ENCODE measurements around the gene CFAP58. TPM values are rescaled to one million over a fixed set of nuclear protein-coding genes. Genes with fewer than 3 reads are reported as not detected.

CFAP58 gene
- total and polyA plus RNA-seq, 2 donors, result 0.19 to 0.34 TPM

DNA sequence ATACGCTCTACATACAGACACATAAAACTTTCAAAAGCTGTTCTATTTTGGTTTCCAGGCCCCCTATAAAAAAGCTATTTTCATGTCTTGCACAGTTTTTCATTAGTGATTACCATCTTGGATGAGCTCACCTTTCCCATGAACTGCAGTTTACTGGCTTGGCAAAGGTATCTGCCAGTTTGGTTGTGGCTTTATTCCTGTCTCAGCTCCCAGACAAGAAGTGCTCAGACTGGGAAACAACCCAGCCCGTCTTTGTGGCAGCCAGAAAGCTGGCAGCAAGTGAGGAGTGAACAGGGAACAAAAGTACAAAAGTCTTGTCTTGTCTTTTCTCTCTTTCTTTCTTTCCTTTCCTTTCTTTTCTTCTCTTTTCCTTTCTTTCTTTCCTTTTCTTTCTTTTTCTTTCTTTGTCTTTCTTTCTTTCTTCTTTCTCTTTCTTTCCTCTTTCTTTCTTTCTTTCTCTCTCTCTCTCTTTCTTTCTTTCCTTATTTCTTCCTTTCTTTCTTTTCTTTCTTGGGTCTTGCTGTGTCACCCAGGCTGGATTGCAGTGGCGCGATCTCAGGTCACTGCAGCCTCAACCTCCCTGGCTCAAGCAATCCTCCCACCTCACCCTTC, 138.8 kb downstream of the CFAP58 start:
- DNase-seq (ENCODE audit: low read depth in 6 of 9, low spot score in 9 of 9), result no peak
- H3K27ac ChIP-seq (ENCODE audit: low read depth in 1 of 2, low read length in 1 of 2), result no peak overlapping the region
- no peaks in the 10 kb centered on the region for H3K4me1 ChIP-seq (ENCODE audit: control insufficient read depth in 2 of 2, insufficient read depth in 2 of 2, low read length in 2 of 2)
- H3K36me3 ChIP-seq (ENCODE audit: control insufficient read depth in 2 of 2, insufficient read depth in 2 of 2, low read length in 1 of 2), result no peaks in the 10 kb centered on the region
- H3K27me3 ChIP-seq (ENCODE audit: control insufficient read depth in 2 of 2, insufficient read depth in 1 of 2, low read length in 1 of 2), result no peaks in the 10 kb centered on the region
- no peaks in the 10 kb centered on the region for H3K9me3 ChIP-seq (ENCODE audit: control insufficient read depth in 2 of 2, insufficient read depth in 1 of 2, low read length in 1 of 2)
- H3K4me3 ChIP-seq (ENCODE audit: low read length in 2 of 2), result no peak overlapping the region
- 94% methylated on average over 4 of the region's 4 CpGs for WGBS

DNA sequence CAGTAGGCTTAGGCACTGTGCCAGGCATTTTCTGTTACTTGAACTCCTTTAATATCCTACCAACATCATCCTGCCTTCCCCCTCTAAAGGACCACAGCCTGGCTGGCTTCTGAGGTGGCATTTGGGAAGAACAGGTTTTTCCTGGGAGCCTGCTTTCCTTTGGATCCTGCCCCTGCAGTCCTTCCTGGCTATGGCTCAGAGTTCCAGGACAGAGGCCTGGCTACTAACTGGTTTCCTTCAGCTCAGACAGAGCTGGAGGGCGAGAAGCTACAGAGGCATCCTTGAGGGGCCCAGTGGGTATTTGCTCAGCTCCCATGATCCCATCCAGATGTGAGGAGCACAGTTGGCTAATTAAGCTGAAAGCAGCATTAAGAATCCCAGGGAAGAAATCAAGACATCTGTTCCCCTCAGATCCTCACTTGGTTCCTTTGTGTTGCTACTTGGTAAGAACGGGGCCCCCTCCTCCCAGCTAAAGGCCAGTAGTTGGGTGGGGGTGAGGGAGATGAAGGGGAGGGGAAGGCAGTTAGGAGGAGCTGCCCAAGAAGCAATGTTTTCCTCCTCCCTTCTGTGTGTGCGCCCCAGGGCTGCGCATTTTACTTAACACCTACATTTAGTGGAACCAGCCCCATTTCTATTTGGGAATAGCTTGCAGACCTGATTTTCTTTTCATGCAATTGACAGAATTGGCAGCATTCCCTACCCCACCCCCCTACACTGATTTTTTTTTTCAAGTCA, 144.9 kb downstream of the CFAP58 start:
- Histone ChIP-seq H3K9me3 (ENCODE audit: control insufficient read depth in 2 of 2, insufficient read depth in 1 of 2, low read length in 1 of 2) (no peaks in the 10 kb centered on the region), H3K27me3 (ENCODE audit: control insufficient read depth in 2 of 2, insufficient read depth in 1 of 2, low read length in 1 of 2) (peaks cover 0 to 2% of the 10 kb centered on the region in 2 donors), H3K36me3 (ENCODE audit: control insufficient read depth in 2 of 2, insufficient read depth in 2 of 2, low read length in 1 of 2) (no peaks in the 10 kb centered on the region), H3K27ac (ENCODE audit: low read depth in 1 of 2, low read length in 1 of 2) (no peak overlapping the region), H3K4me3 (ENCODE audit: low read length in 2 of 2) (no peak overlapping the region), H3K4me1 (ENCODE audit: control insufficient read depth in 2 of 2, insufficient read depth in 2 of 2, low read length in 2 of 2) (no peaks in the 10 kb centered on the region)
- no peak for DNase-seq (ENCODE audit: low read depth in 6 of 9, low spot score in 9 of 9)
- 91% methylated on average over 4 of the region's 4 CpGs for WGBS

GRCh38 chr10:104501449-104501848, 147.8 kb downstream of the CFAP58 start:
- no peak overlapping the region for H3K4me3 ChIP-seq (ENCODE audit: low read length in 2 of 2)
- H3K27me3 ChIP-seq (ENCODE audit: control insufficient read depth in 2 of 2, insufficient read depth in 1 of 2, low read length in 1 of 2), result peaks cover 0 to 2% of the 10 kb centered on the region in 2 donors
- no peak for DNase-seq (ENCODE audit: low read depth in 6 of 9, low spot score in 9 of 9)
- WGBS, result 59% methylated on average over 2 of the region's 2 CpGs
- H3K27ac ChIP-seq (ENCODE audit: low read depth in 1 of 2, low read length in 1 of 2), result no peak overlapping the region
- H3K36me3 ChIP-seq (ENCODE audit: control insufficient read depth in 2 of 2, insufficient read depth in 2 of 2, low read length in 1 of 2), result no peaks in the 10 kb centered on the region
- no peaks in the 10 kb centered on the region for H3K4me1 ChIP-seq (ENCODE audit: control insufficient read depth in 2 of 2, insufficient read depth in 2 of 2, low read length in 2 of 2)
- H3K9me3 ChIP-seq (ENCODE audit: control insufficient read depth in 2 of 2, insufficient read depth in 1 of 2, low read length in 1 of 2), result no peaks in the 10 kb centered on the region

GRCh38 chr10:104501864-104502579, 148.4 kb downstream of the CFAP58 start:
- Histone ChIP-seq H3K27me3 (ENCODE audit: control insufficient read depth in 2 of 2, insufficient read depth in 1 of 2, low read length in 1 of 2) (peaks cover 0 to 2% of the 10 kb centered on the region in 2 donors), H3K27ac (ENCODE audit: low read depth in 1 of 2, low read length in 1 of 2) (no peak overlapping the region), H3K36me3 (ENCODE audit: control insufficient read depth in 2 of 2, insufficient read depth in 2 of 2, low read length in 1 of 2) (no peaks in the 10 kb centered on the region), H3K9me3 (ENCODE audit: control insufficient read depth in 2 of 2, insufficient read depth in 1 of 2, low read length in 1 of 2) (no peaks in the 10 kb centered on the region), H3K4me1 (ENCODE audit: control insufficient read depth in 2 of 2, insufficient read depth in 2 of 2, low read length in 2 of 2) (no peaks in the 10 kb centered on the region), H3K4me3 (ENCODE audit: low read length in 2 of 2) (no peak overlapping the region)
- WGBS, result 89% methylated on average over 7 of the region's 7 CpGs
- DNase-seq (ENCODE audit: low read depth in 6 of 9, low spot score in 9 of 9), result no peak

DNA sequence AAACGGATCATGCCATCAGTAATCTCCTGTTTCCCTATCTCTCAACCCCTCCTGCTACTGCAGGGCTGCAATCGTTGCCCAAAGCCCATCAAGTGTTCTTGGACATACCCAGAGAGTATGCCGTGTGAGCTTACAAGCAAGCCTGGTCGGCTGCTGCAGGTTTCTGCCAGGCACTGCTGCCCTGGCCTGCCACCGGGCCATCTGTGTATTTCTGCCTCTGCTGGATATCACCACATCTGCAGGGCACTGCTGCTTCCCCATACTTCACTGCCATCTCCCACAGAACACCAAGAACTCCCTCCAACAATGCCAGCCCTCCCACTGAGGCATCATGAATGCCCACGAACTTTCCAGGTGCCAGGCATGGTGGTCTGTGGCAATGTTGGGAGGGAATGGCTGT, 149.3 kb downstream of the CFAP58 start:
- Histone ChIP-seq H3K4me3 (ENCODE audit: low read length in 2 of 2) (no peak overlapping the region), H3K27me3 (ENCODE audit: control insufficient read depth in 2 of 2, insufficient read depth in 1 of 2, low read length in 1 of 2) (peaks cover 0 to 2% of the 10 kb centered on the region in 2 donors), H3K27ac (ENCODE audit: low read depth in 1 of 2, low read length in 1 of 2) (no peak overlapping the region), H3K4me1 (ENCODE audit: control insufficient read depth in 2 of 2, insufficient read depth in 2 of 2, low read length in 2 of 2) (no peaks in the 10 kb centered on the region), H3K36me3 (ENCODE audit: control insufficient read depth in 2 of 2, insufficient read depth in 2 of 2, low read length in 1 of 2) (no peaks in the 10 kb centered on the region), H3K9me3 (ENCODE audit: control insufficient read depth in 2 of 2, insufficient read depth in 1 of 2, low read length in 1 of 2) (no peaks in the 10 kb centered on the region)
- no peak for DNase-seq (ENCODE audit: low read depth in 6 of 9, low spot score in 9 of 9)
- WGBS, result 87% methylated on average over 6 of the region's 6 CpGs

Other genes starting within 250 kb of the CFAP58 start
- gene SFR1, start 231.7 kb upstream of the CFAP58 start, total RNA-seq, result 14.2 TPM
- 16.5 TPM for gene SFR1, start 231.7 kb upstream of the CFAP58 start, polyA plus RNA-seq
- gene CFAP43, start 121.5 kb upstream of the CFAP58 start, total RNA-seq, result 0.52 TPM
- gene CFAP43, start 121.5 kb upstream of the CFAP58 start, polyA plus RNA-seq, result 2.7 TPM
- gene GSTO1, start 98.9 kb upstream of the CFAP58 start, total RNA-seq, result 143 TPM
- gene GSTO1, start 98.9 kb upstream of the CFAP58 start, polyA plus RNA-seq, result 323 TPM
- gene GSTO2, start 84.6 kb upstream of the CFAP58 start, total RNA-seq, result 5.6 TPM
- 16.1 TPM for gene GSTO2, start 84.6 kb upstream of the CFAP58 start, polyA plus RNA-seq
- 7.4 TPM for gene ITPRIP, start 15.4 kb upstream of the CFAP58 start, total RNA-seq
- gene ITPRIP, start 15.4 kb upstream of the CFAP58 start, polyA plus RNA-seq, result 13.6 TPM

Measured in thymus (tissue), 11 donors.